Measurements from ENCODE around the gene SOHLH1. TPM values are rescaled to one million over a fixed set of nuclear protein-coding genes. Genes with fewer than 3 reads are reported as not detected.

Gene SOHLH1
- total RNA-seq, 1 experiment from 2014 or later, result not detected

- TF ChIP-seq CTCF (IDR thresholded peaks at IDR 0.05 in 2 of 3, conservative IDR thresholded peaks at IDR 0.05 in 1 of 3; ENCODE audit: borderline replicate concordance in 1 of 3, insufficient read depth in 1 of 3, low read depth in 2 of 3, low read length in 2 of 3), result no peak
- no peak for TF ChIP-seq ZFX (IDR thresholded peaks at IDR 0.05)
These were observed 8.2 kb upstream of the SOHLH1 start (continued) for GRCh38 chr9:135707252-135708138.

- no peaks in the 10 kb centered on the region for H3K79me2 ChIP-seq (ENCODE audit: insufficient read depth, low read length)
- CTCF ChIA-PET, result no interaction called here
- H3K27me3 ChIP-seq (ENCODE audit: insufficient read depth, low read length), result peaks cover 14% of the 10 kb centered on the region; the same call in 1 of the 2 replicates
- no TSS peak for BruUV-seq (replicated peaks)
- no peak overlapping the region for H2AFZ ChIP-seq (ENCODE audit: low read depth, low read length, poor library complexity, severe bottlenecking)
- H3K27ac ChIP-seq (ENCODE audit: low read depth, low read length), result no peak overlapping the region
- H3K9me2 ChIP-seq (ENCODE audit: insufficient read depth), result no peaks in the 10 kb centered on the region
- RAD21 ChIA-PET (ENCODE audit: low non-redundant PET in 1 of 2, low total read pairs in 2 of 2, uncharacterized antibody in 2 of 2, unreplicated experiment in 2 of 2), result no interaction called here
- no peak overlapping the region for H3K4me2 ChIP-seq (ENCODE audit: low read length)
- POLR2A ChIA-PET, result no interaction called here
- DNase-seq (ENCODE audit: low read depth, low spot score) (no peak), ATAC-seq (no peak)
- H3K9me3 ChIP-seq (ENCODE audit: control insufficient read depth in 1 of 2, insufficient read depth in 1 of 2, low read depth in 1 of 2, low read length in 2 of 2), result no peaks in the 10 kb centered on the region
- intact Hi-C loops (cut with micrococcal nuclease), result no loop called here
- H4K20me1 ChIP-seq (ENCODE audit: insufficient read depth), result no peaks in the 10 kb centered on the region
- H3K9ac ChIP-seq (ENCODE audit: low read length), result no peak overlapping the region
- peaks cover 2 to 8% of the 10 kb centered on the region in 2 experiments; a peak in 3 of 4 replicates for H3K4me1 ChIP-seq (ENCODE audit: control insufficient read depth in 1 of 2, insufficient read depth in 2 of 2, low read length in 2 of 2)
- no peaks in the 10 kb centered on the region for H3K36me3 ChIP-seq (ENCODE audit: control insufficient read depth in 1 of 2, insufficient read depth in 2 of 2, low read length in 2 of 2)
- H3K4me3 ChIP-seq (replicated peaks in 1 of 2; ENCODE audit: low read depth in 1 of 2, low read length in 2 of 2), result no peak overlapping the region
- no peak for TF ChIP-seq REST (IDR thresholded peaks at IDR 0.05; ENCODE audit: low read depth)
- TF ChIP-seq SIN3A (IDR thresholded peaks at IDR 0.05; ENCODE audit: low read depth), result no peak
- no peak for TF ChIP-seq EGR1 (IDR thresholded peaks at IDR 0.05; ENCODE audit: low read depth)
- no peak for TF ChIP-seq MAX (IDR thresholded peaks at IDR 0.05)
- no peak for TF ChIP-seq ZBTB33 (IDR thresholded peaks at IDR 0.05; ENCODE audit: extremely low read depth, insufficient replicate concordance, low read length)
- TF ChIP-seq POLR2AphosphoS5 (IDR thresholded peaks at IDR 0.05; ENCODE audit: low read depth, low read length), result no peak
- no peak for TF ChIP-seq RAD21 (IDR thresholded peaks at IDR 0.05; ENCODE audit: low read depth)
- no peak for TF ChIP-seq POLR2A (IDR thresholded peaks at IDR 0.05; ENCODE audit: borderline replicate concordance, extremely low read depth, insufficient read depth, insufficient read length)
- no peak for TF ChIP-seq EZH2phosphoT487 (IDR thresholded peaks at IDR 0.05; ENCODE audit: borderline replicate concordance)
- TF ChIP-seq ZNF274 (IDR thresholded peaks at IDR 0.05; ENCODE audit: low read depth, low read length), result no peak
- TF ChIP-seq CBX3 (IDR thresholded peaks at IDR 0.05; ENCODE audit: low read depth), result no peak
- TF ChIP-seq CTCF (IDR thresholded peaks at IDR 0.05 in 2 of 3, conservative IDR thresholded peaks at IDR 0.05 in 1 of 3; ENCODE audit: borderline replicate concordance in 1 of 3, insufficient read depth in 1 of 3, low read depth in 2 of 3, low read length in 2 of 3), result no peak
These were observed 7.0 kb upstream of the SOHLH1 start for GRCh38 chr9:135706288-135706687.

All from HCT116 (cell line).